Posterior vena cava (tissue), 2 donors: Measurements from ENCODE around the gene TNFRSF19. TPM values are rescaled to one million over a fixed set of nuclear protein-coding genes. Genes with fewer than 3 reads are reported as not detected.

ENCODE experiments used
- DNase-seq: peaks from one replicate; pipeline ENCODE4 v3.0.0-alpha.2; 2020; ENCODE audit warnings: low spot score
- intact Hi-C, 2 donors: fragments of 100-400 bp; cut with DNase I; formaldehyde crosslinking; loops; one replicate each; pipeline versions ENCODE4 v1.14.1 to v1.14.2; 2022 to 2023
- total RNA-seq, 2 donors: library from RNA; stranded (reverse); fragmentation: NEBNext Ultra II Directional; extraction: Animal tissue kit (Norgen Biotek cat#: 25700); gene quantifications; one replicate each; pipeline ENCODE4 v1.2.1, GENCODE V29; 2021
- donor health status: DM: yes; HTN: yes; CAD: no.
- donor health status: DM: yes; HTN: yes; CAD: no.

TNFRSF19 gene
- total RNA-seq, 2 donors from 2014 or later: 3.6 to 8.2 TPM

DNA sequence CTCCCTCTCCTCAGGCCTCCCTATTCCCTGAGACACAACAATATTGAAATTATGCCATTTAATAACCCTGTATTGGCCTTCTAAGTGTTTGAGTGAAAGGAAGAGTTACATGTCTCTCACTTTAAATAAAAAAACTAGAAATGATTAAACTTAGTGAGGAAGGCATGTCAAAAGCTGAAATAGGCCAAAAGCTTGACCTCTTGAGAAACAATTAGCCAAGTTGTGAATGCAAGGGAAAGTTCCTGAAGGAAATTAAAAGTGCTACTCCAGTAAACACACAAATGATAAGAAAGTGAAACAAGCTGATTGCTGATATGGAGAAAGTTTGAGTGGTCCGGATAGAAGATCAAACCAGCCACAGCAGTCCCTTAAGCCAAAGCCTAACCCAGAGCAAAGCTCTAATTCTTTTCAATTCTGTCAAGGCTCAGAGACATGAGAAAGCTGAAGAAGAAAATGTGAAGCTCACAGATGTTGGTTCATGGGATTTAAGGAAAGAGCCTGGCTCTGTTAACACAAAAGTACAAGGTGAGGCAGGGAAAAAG is 127.6 kb downstream of the TNFRSF19 start:
- no peak for DNase-seq
- intact Hi-C loops: no loop called here

DNA sequence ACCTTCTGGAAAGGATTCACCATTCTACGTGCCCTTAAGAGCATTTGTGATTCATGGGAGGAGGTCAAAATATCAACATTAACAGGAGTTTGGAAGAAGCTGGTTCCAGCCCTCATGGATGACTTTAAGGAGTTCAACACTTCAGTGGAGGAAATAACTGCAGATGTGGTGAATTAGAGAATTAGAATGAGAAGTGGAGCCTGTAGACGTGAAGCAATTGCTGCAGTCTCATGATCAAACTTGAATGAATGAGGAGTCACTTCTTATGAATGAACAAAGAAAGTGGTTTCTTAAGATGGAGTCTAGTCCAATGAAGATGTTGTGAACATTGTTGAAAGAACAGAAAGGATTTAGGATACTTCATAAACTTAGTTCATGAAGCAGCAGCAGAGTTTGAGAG is 129.1 kb downstream of the TNFRSF19 start:
- intact Hi-C loops: no loop called here
- no peak for DNase-seq

DNA sequence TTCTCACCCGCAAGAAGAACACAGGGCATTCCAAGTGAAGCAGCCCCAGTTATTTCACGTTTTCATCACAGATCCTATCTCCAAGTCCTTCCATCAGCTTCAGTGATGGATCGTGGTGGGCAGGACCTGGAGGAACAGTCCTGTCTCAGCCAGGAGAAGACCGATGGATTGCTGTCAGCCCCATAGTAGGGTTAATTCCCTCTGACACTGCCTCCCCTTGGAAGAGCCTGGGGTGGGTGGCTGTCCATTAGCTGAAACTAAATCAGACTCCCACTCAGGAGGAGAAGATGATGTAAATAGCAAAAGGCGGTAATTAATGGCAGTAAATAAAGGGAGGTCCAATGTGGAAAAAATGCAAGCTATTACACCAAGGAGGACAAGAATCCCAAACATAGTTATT is 131.0 kb downstream of the TNFRSF19 start:
- intact Hi-C loops: no loop called here
- no peak for DNase-seq

DNA sequence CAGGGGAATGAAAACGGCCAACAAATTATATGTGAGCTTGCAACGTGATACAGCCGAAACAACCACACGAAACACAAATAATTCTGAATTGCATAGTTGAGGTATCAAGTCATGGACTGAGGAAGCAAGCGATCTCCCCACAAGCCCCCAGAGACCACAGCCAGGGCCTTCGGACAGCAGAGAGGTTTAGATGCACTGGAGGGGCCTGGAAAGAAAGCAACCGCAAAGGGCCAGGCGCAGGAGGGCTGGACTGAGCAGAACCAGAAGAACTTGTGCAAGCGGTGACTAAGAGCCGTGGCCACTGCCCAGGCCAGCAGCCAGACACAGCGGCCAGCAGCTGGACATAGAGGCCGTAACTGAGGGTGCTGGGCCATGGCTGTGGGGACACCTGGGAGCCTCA is 131.4 kb downstream of the TNFRSF19 start:
- intact Hi-C loops: no loop called here
- peak; percentile 97 for DNase-seq

DNA sequence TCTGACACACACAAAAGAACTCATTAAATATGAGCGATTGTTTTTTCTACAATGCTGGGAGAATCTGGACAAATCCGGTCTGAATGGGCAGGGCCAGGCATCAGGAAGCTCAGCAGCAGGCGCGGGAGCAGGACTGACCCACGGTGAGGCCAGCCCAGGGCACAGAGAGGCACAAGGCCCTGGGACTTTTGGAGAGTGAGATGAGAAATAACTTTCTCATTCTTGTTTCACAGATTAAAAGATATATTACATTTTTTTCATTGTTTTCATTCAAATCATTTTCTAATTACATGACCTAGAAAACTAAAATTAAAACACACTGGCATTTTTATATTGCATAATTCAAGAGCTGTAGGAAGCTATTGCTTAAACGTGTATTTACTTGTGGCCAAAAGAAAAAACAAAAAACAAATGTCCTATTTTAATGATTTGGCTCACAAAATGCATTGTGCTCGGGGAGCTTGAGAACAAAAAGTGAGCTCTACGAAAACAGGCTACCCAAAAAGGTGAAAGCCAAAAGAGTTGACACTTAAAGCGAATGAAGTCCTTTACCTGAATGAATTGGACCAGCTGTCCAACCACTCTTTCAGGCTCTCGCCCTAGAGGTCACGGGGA is 133.1 kb downstream of the TNFRSF19 start:
- no peak for DNase-seq
- intact Hi-C loops: no loop called here

DNA sequence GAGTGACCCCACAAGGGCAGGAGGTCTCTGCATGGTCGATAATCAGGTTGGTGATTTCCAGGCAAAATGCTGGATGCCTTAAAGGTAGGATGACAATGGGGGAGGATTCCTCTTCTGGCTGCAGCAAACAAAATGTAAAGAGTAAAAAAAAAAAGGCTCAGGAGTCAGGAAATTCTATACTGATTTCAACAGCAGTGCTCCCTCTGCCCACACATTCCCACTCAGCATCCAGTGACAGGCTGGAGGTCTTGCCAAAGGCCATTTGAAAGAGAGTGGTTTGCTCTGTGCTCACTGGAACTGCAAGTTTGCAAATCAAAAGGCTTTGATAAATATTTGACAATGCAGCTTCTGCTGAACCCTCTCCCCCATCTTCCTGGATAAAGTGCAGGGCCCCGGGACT is 135.4 kb downstream of the TNFRSF19 start:
- no peak for DNase-seq
- intact Hi-C loops: loop anchor here in 1 of 2 donors (5.0 kb wide), 1 partner anchor 1603 kb away; no protein-coding TSS in a partner anchor

DNA sequence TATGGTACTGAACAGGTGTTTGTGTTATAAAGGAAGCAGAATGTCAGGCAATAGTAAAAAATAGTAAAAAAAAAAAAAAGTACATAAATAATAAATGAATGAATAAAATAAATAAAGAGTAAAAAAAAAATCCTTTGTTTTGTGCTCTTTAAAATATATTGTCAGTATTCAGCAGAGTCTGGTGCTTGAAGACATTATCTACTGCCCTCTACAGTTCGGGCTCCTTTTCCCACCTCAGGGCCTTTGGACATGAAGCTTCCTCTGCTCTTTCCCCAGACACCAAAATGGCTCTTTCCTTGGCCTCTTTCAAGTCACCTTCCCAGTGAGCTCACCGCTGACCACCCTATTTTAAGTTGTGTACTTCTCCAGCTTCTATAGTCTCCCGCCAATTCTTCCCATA is 137.5 kb downstream of the TNFRSF19 start:
- no peak for DNase-seq
- intact Hi-C loops: loop anchor here in 1 of 2 donors (5.0 kb wide), 1 partner anchor 1605 kb away; no protein-coding TSS in a partner anchor

DNA sequence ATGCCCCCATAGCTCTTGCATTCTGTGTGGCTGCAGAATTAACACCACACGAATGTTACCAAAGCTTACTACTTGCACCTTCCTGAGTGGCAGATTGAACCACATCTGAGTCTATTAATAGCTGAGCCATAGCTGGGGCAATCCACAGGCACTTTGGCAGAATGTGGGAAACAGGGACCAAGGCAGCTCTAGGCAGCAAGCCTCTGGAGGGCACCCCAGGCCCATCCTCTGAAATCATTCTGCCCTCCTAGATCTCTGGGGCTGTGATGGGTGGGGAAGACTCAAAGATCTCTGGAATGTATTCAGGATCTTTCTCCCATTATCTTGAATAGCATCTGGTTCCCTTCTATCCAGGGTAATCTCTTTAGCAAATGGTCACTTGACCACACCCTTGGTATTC is 139.3 kb downstream of the TNFRSF19 start:
- intact Hi-C loops: loop anchor here in 1 of 2 donors (5.0 kb wide), 1 partner anchor 1607 kb away; no protein-coding TSS in a partner anchor
- DNase-seq: no peak

DNA sequence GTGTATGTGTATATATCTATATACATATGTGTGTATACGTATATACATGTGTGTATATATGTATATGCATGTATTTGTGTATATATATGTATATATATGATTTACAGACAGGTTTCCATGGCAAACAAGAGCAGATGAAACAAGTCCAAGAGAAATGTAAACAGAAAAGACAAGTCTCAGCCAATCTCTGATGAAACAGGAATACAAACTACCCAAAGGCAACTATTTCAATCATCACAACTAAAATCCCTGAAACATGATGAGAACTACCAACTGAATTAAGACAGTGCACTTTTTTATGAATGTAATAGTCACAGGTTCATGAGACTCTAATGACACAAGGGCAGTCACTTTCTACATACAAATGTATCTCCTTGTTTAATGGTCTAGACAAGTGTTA is 140.2 kb downstream of the TNFRSF19 start:
- DNase-seq: no peak
- intact Hi-C loops: no loop called here

DNA sequence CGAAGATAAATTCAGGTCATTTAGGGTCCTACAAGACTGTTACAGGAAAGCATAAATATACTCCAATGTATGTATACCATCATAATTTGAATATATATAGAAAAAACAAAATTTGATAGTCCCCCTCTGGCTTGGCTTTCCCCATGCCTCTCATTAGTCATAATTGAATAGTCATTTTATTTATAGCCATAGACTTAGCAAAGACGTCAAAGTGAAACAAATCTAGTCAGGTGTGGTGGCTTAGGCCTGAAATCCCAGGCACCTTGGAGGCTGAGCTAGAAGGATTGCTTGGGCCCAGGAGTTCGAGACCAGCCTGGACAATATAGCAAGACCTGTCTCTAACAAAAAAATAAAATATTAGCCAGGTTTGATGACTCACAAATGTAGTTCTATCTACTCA is 141.1 kb downstream of the TNFRSF19 start:
- no peak for DNase-seq
- intact Hi-C loops: no loop called here

DNA sequence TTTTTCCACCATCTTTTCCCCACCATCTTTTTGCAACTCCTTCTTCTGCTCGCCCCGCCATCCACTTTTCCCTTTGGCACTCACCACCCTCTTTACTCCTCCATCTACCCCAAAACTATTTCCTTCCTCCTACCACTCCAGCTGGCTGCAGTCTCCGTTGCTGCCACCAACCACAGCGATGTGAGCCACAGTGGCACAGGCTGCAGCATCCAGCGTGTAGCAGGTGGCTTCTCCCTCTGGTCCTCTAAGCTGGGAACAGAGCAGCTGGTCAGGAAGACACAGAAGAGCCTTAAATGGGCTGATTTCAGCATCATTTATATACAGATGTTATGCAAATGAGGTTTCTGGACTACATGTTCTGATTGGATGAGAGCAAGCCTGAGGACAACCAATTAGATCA is 144.5 kb downstream of the TNFRSF19 start:
- intact Hi-C loops: no loop called here
- DNase-seq: no peak

DNA sequence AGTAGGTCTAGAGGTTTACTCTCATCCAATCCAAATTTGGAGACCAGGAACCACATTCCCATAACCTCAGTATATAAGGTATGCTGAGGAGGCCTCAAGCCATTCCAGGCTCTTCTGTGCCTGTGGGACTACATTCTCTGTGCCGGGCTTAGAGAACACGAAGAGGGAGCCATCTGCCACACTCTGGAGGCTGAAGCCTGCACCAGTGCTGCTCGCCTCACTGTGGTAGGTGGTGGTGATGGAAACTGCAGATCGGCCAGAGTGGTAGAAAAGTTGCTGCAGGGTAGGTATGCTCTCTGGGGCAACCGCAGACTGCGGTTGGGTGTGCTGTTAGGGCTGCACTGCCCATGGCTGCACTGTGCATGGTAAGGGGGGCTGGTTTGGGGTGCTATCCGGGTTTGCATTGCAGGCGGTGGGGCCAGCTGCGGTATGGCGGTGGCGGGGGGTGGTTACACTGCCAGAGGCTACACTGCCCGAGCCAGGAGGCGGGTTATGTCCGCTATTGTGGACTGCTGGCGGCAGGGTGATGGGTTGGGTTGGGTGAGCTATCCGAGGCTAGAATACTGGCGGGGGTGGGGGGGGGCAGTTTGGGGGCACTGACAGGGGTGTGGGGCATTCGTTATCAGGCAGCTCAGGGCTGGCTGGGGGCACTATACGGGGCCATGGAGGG is 145.0 kb downstream of the TNFRSF19 start:
- no peak for DNase-seq
- intact Hi-C loops: no loop called here

DNA sequence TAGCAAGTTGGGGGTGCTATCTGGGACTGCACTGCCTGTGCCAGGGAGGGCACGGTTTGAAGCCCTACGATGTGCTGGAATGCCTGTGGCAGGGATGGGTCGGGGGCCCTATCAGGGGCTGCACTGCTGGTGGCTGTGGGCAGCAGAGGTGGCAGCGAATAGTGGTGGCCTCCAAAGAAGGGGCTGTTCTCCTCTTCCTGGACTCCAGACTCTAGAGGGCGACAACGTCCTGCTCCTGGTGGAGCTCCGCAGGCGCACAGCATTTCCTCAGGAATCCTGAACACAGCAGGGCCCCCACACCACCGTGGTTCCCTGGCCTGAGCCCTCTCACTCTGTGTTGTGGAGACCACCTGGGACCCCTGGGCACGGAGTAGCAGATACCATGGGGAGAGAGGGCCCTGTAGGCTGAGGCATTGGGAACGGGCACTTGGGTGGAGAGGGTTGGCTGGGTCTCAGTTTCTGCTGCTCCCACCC is 145.6 kb downstream of the TNFRSF19 start:
- no peak for DNase-seq
- intact Hi-C loops: no loop called here

DNA sequence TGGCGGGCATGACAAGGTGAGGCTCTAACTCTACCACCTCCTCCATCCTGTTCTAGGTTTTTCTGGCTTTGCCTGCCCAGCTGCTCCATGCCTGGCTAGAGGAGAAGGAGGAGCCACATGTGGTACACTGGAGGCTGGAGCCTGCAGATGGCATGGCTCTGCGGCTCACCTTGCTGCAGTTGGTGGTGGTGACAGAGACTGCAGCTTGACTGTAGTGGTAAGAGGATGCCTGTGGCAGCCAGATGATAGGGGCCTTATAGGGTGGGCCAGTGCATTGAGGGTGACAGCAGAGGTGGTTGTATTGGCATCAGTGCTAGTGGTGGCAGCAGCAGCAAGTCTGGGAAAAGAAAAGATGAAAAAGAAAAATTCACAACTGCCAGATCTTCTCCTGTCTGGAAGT is 146.2 kb downstream of the TNFRSF19 start:
- no peak for DNase-seq
- intact Hi-C loops: no loop called here

DNA sequence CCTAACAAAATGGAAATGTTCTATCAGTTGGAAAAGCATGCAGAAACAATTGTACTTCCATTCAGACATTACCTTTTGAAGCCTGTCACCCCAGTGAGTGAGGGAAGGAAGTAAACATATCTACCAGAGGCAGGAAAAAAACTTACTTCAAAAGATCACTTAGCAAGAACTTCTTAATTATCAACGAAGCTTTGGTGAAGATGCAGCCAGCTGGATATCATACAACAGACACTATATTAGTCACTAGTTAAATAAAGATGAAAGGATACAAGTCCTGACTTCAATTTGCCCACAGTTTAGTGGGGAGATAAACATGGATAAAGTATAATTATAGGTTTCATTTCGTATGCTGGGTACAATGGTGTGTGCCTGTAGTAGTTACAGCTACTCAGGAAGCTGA is 148.8 kb downstream of the TNFRSF19 start:
- intact Hi-C loops: no loop called here
- no peak for DNase-seq

DNA sequence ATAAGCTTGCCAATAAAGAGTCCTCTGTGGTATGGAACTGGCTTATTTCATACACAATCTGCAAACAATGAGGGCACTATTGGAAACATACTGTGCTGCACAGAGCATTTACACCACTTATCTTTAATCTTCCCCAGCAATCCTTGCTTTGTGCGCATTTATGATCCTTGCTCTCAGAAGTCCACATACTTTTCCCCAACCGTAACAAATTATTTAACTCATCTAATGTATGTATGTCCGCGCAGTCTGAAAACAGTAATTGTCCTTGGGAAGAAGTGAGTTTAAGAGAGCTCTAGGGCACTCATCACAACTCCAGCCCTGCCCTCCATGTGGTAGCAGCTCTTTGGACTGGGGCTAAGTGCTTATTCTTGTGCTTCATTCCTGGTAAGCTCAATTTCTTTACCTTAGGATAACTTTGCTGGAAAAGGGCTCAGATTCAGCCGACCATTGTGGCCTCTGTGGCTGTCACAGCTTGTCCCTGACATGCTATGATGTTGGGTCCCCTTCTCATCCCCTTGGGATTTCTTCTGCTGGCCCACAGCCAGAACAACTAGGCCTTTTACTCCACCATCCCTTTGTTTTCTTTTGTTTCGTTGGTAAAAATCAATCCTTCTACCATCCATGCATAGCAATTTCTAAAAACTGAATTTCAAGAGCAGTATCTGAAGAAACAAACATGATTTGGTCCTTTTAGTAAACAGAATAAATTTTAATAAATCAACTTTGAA is 152.7 kb downstream of the TNFRSF19 start:
- no peak for DNase-seq
- intact Hi-C loops: no loop called here

DNA sequence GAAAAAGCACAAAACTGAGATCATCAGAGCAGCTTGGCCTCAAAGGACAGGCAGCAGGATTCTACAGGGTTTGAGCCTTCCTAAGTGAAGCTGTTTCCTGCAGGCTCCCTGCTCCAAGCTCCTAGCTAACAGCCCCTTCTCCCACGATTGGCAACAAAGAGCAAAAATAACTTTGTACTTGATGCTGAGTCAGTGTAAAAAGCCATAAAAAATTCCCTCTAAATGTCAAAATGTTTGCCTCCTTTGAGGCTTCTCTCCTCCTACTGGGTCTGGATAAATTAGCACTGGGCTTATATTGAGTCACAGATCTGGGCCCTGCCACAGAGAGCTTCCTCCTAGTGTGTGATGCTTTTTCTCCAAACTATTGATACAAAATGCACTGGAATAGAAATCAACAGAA is 153.3 kb downstream of the TNFRSF19 start:
- intact Hi-C loops: no loop called here
- no peak for DNase-seq

DNA sequence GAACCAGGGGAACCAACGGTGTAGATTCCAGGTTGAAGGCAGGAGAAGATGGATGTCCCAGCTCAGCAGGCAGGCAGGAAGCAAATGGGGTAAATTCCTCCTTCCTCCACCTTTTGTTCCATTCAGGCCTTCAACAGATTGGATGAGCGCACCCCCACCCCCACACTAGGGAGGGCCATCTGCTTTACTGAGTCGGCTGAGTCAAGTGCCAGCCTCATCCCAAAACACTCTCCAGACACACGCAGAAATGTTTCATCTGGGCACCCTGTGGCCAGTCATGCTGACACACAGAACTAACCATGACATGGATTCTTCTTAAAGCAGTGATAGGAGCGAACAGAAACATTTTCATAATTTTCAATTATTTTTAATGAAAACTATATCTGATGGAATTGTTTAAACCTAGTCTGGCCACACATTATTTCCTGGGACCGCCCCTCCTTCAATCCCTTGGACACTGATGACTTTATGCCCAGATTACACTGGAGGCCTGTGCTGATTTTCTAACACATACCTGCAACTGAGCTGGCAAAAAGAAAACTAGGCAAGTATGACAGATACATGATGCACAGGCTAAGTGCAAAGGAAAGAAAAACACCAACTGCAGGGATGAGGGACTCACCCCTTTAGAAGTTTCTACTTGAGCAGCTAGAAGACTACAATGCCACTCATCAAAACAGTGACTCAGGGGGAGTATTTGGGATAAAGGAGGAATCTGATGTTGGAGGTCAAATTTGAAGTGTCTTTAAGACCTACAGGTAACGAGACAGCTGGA is 154.2 kb downstream of the TNFRSF19 start:
- DNase-seq: no peak
- intact Hi-C loops: no loop called here
